ENCODE results near the gene GHRH.

GRCh38 chr20:37249304-37249703 lies 12.3 kb downstream of the GHRH start:
- TF ChIP-seq CTCF (IDR thresholded peaks at IDR 0.05) (no peak), EZH2 (IDR thresholded peaks at IDR 0.05; ENCODE audit: borderline replicate concordance, insufficient read depth, low read depth, low read length, poor library complexity, severe bottlenecking) (no peak)
